ENCODE data around the gene EPHA4. TPM values are rescaled to one million over a fixed set of nuclear protein-coding genes. Genes with fewer than 3 reads are reported as not detected.

Gene EPHA4
- total and polyA plus RNA-seq, 4 donors, result 0.43 to 2.3 (median 1.1) TPM

DNA sequence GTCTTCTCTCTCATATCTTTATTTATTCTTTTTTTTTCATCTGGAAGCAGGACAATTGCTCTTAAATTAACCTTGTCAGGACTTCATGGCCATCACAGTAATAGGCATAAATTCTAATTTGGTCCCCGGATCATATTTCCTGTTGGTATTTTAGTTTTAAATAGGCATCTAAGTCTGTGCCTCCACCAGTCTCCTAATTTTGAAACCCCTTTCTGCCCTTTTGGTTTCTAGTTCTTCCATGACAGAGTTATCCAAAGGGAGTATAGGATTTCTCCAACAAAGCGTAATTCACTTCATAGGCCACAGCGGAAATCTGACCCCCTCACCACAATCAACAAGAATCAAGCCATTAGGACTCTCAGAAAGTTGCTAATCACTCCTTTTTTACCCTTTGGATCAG, 3.8 kb downstream of the EPHA4 start:
- no peaks in the 10 kb centered on the region for H3K36me3 ChIP-seq (ENCODE audit: control insufficient read depth in 4 of 4, insufficient read depth in 3 of 4, low read depth in 1 of 4, low read length in 3 of 4)
- no peak overlapping the region for H3K27ac ChIP-seq (ENCODE audit: low read depth in 1 of 2, low read length in 2 of 2)
- H3K4me1 ChIP-seq (ENCODE audit: control insufficient read depth in 4 of 4, insufficient read depth in 4 of 4, low read length in 3 of 4), result peaks cover 6 to 26% (median 16%) of the 10 kb centered on the region in 4 donors
- H3K27me3 ChIP-seq (ENCODE audit: control insufficient read depth in 4 of 4, insufficient read depth in 4 of 4, low read length in 3 of 4), result peaks cover 0 to 12% (median 5%) of the 10 kb centered on the region in 4 donors
- WGBS, result 96% methylated on average over 3 of the region's 3 CpGs
- no peak for TF ChIP-seq FOXA1 (IDR thresholded peaks at IDR 0.05)
- TF ChIP-seq TAF1 (conservative IDR thresholded peaks at IDR 0.05), result no peak
- TF ChIP-seq JUND (IDR thresholded peaks at IDR 0.05), result no peak
- no peak for TF ChIP-seq HNF4G (IDR thresholded peaks at IDR 0.05)
- TF ChIP-seq, protein P1, sequence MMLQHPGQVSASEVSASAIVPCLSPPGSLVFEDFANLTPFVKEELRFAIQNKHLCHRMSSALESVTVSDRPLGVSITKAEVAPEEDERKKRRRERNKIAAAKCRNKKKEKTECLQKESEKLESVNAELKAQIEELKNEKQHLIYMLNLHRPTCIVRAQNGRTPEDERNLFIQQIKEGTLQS (IDR thresholded peaks at IDR 0.05), result no peak
- no peak for TF ChIP-seq HNF4A (conservative IDR thresholded peaks at IDR 0.05)
- no peak for TF ChIP-seq SP1 (IDR thresholded peaks at IDR 0.05)
- no peak for TF ChIP-seq RXRA (IDR thresholded peaks at IDR 0.05)
- TF ChIP-seq RAD21 (IDR thresholded peaks at IDR 0.05), result no peak
- TF ChIP-seq, protein P2, sequence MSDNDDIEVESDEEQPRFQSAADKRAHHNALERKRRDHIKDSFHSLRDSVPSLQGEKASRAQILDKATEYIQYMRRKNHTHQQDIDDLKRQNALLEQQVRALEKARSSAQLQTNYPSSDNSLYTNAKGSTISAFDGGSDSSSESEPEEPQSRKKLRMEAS (IDR thresholded peaks at IDR 0.05), result no peak
- no peak for TF ChIP-seq NR2F2 (IDR thresholded peaks at IDR 0.05)
- TF ChIP-seq, protein P3, sequence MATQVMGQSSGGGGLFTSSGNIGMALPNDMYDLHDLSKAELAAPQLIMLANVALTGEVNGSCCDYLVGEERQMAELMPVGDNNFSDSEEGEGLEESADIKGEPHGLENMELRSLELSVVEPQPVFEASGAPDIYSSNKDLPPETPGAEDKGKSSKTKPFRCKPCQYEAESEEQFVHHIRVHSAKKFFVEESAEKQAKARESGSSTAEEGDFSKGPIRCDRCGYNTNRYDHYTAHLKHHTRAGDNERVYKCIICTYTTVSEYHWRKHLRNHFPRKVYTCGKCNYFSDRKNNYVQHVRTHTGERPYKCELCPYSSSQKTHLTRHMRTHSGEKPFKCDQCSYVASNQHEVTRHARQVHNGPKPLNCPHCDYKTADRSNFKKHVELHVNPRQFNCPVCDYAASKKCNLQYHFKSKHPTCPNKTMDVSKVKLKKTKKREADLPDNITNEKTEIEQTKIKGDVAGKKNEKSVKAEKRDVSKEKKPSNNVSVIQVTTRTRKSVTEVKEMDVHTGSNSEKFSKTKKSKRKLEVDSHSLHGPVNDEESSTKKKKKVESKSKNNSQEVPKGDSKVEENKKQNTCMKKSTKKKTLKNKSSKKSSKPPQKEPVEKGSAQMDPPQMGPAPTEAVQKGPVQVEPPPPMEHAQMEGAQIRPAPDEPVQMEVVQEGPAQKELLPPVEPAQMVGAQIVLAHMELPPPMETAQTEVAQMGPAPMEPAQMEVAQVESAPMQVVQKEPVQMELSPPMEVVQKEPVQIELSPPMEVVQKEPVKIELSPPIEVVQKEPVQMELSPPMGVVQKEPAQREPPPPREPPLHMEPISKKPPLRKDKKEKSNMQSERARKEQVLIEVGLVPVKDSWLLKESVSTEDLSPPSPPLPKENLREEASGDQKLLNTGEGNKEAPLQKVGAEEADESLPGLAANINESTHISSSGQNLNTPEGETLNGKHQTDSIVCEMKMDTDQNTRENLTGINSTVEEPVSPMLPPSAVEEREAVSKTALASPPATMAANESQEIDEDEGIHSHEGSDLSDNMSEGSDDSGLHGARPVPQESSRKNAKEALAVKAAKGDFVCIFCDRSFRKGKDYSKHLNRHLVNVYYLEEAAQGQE (IDR thresholded peaks at IDR 0.05), result no peak
- TF ChIP-seq YY1 (IDR thresholded peaks at IDR 0.05), result no peak
- no peaks in the 10 kb centered on the region for H3K9me3 ChIP-seq (ENCODE audit: control insufficient read depth in 4 of 4, low read length in 3 of 4)
- DNase-seq (ENCODE audit: low spot score), result no peak
- H3K9ac ChIP-seq (ENCODE audit: low read depth in 1 of 2, low read length in 2 of 2), result no peak overlapping the region
- no peak overlapping the region for H3K4me3 ChIP-seq (ENCODE audit: low read depth in 1 of 3, low read length in 3 of 3)

DNA sequence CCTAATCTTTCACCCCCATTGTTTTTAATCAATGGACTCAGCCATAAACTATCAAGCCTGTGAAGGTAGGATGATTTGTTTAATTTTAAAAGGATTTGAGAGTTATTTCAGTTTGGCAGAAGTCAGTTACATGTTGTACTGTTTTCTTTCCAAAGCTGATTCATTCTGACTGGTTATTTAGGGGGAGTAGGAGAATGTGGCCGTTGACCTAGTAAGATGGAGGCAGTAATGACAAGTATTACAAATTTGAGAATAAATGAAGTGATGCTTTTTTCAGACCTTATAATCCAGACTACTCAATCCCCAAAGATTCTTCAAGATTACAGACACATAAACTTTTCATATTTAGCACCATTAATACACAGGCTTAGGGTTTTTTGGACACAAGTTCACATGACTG, 4.3 kb downstream of the EPHA4 start:
- no peaks in the 10 kb centered on the region for H3K9me3 ChIP-seq (ENCODE audit: control insufficient read depth in 4 of 4, low read length in 3 of 4)
- 90% methylated on average over 1 of the region's 1 CpG for WGBS
- H3K27ac ChIP-seq (ENCODE audit: low read depth in 1 of 2, low read length in 2 of 2), result no peak overlapping the region
- H3K36me3 ChIP-seq (ENCODE audit: control insufficient read depth in 4 of 4, insufficient read depth in 3 of 4, low read depth in 1 of 4, low read length in 3 of 4), result no peaks in the 10 kb centered on the region
- H3K9ac ChIP-seq (ENCODE audit: low read depth in 1 of 2, low read length in 2 of 2), result no peak overlapping the region
- TF ChIP-seq RAD21 (IDR thresholded peaks at IDR 0.05) (no peak), EGR1 (IDR thresholded peaks at IDR 0.05; ENCODE audit: low read depth in 2 of 2) (no peak), HNF4A (conservative IDR thresholded peaks at IDR 0.05) (no peak), FOXA1 (IDR thresholded peaks at IDR 0.05) (no peak), GABPA (IDR thresholded peaks at IDR 0.05 in 1 of 2, conservative IDR thresholded peaks at IDR 0.05 in 1 of 2) (no peak), HNF4G (IDR thresholded peaks at IDR 0.05) (no peak), JUND (IDR thresholded peaks at IDR 0.05) (no peak), YY1 (IDR thresholded peaks at IDR 0.05) (no peak)
- TF ChIP-seq, protein P4, sequence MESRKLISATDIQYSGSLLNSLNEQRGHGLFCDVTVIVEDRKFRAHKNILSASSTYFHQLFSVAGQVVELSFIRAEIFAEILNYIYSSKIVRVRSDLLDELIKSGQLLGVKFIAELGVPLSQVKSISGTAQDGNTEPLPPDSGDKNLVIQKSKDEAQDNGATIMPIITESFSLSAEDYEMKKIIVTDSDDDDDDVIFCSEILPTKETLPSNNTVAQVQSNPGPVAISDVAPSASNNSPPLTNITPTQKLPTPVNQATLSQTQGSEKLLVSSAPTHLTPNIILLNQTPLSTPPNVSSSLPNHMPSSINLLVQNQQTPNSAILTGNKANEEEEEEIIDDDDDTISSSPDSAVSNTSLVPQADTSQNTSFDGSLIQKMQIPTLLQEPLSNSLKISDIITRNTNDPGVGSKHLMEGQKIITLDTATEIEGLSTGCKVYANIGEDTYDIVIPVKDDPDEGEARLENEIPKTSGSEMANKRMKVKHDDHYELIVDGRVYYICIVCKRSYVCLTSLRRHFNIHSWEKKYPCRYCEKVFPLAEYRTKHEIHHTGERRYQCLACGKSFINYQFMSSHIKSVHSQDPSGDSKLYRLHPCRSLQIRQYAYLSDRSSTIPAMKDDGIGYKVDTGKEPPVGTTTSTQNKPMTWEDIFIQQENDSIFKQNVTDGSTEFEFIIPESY (IDR thresholded peaks at IDR 0.05), result no peak
- TF ChIP-seq, protein P3 (IDR thresholded peaks at IDR 0.05), result no peak
- H3K4me1 ChIP-seq (ENCODE audit: control insufficient read depth in 4 of 4, insufficient read depth in 4 of 4, low read length in 3 of 4), result peaks cover 6 to 21% (median 14%) of the 10 kb centered on the region in 4 donors
- peaks cover 0 to 12% (median 5%) of the 10 kb centered on the region in 4 donors for H3K27me3 ChIP-seq (ENCODE audit: control insufficient read depth in 4 of 4, insufficient read depth in 4 of 4, low read length in 3 of 4)
- no peak for DNase-seq (ENCODE audit: low spot score)
- H3K4me3 ChIP-seq (ENCODE audit: low read depth in 1 of 3, low read length in 3 of 3), result no peak overlapping the region

Measured in liver (tissue), 9 donors.